HG02885 (cell line): ENCODE data around the gene NBL1.
"Not testable (repeated sequence)": the region's sequence is repeated elsewhere in the genome, so short reads cannot be mapped to it uniquely, and the experiment has no call there.

Experiments
- ATAC-seq: cut with Tn5 transposase; IDR thresholded peaks from one replicate; pipeline ENCODE4 v1.9.1; 2021; ENCODE audit warnings: mild to moderate bottlenecking; ENCODE audit not compliant: unreplicated experiment, poor library complexity

NBL1 gene

GRCh38 chr1:19621274-19621950 lies 22.7 kb upstream of the NBL1 start:
- no peak for ATAC-seq

DNA sequence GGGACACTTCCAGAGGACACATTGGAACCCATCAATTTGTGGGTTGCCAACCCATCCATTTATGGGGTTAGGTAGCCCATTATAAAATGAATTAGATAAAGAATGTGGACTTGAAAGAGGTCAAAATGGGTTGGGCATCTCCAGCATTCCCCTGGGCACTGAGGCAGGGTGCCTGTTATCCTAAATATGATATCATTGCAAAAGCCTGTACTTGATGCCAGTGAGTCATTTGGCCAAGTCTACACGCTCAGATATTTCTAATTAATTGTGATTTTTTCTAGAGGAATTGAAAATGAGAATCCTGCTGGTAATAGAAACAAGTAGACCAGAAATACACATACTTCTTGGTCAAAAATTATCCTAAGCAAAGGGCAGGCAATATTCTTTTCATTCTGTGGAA lies 21.9 kb upstream of the NBL1 start:
- ATAC-seq: no peak

DNA sequence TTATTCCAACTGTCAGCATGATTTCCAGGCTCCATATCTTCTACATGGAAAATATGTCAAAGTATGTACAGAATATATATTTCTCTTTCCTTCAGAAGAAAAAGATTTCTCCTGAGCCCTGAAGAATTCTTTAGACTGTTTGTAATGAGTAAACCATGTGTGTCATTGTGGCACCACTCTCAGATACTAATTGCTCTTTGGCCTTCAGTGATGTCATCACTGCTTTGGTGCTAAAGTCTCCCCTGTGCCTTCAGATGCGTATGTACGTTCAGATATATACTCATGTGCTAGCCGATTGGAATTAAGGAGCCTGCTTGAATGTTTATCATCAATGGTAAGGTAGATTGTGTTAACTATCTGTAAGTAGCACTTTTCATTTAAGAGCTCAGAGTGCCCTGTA lies 20.6 kb upstream of the NBL1 start:
- no peak for ATAC-seq

DNA sequence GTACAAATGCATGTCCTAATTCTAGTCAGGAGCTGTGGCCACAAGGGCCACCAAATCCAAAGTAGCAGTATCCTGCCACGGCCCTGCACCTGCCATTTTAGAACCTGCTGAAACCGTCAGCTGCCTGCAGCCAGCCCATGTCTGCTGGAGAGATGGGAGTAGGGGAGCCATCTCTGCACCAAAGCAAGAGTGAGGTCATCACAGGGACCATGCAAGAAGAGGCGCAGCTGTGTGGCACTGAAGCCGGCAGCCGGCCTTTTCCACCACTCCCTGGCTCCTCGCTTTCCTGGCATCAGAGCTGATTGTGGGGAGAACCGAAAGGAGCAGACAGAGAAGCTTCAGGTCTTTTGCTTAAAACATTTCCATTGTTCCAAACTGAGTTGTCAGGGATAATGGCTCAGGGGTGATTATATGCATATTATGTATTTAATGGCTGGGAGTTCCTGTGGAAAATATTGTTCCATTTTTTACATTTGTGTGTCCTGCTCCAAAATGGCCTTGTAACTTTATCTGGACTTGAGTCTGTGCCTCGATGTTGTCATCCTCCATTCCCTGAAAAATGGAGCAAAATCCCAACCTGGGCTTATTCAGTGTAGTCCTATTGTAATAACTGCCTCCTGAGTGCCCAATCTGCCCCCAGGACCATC lies 18.7 kb upstream of the NBL1 start:
- no peak for ATAC-seq

GRCh38 chr1:19628879-19629278 lies 15.2 kb upstream of the NBL1 start:
- no peak for ATAC-seq

- no peak for ATAC-seq
These were observed 14.8 kb upstream of the NBL1 start for GRCh38 chr1:19629357-19629756.

DNA sequence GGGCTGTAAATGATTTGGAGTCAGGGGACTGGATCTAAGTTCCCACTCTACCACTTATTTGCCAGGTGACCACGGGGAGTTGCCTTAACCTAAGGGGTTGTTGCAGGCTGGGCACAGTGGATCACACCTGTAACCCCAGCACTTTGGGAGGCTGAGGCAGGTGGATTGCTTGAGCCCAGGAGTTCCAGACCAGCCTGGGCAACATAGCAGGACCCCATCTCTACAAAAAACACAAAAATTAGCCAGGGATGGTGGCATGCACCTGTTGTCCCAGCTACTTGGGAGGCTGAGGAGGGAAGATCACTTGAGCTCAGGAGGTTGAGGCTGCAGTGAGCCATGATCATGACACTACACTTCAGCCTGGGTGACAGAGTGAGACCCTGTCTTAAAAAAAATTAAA lies 13.9 kb upstream of the NBL1 start:
- ATAC-seq: not testable (repeated sequence)

GRCh38 chr1:19630720-19631395 lies 13.3 kb upstream of the NBL1 start:
- no peak for ATAC-seq

- ATAC-seq: no peak
These were observed 11.9 kb upstream of the NBL1 start for GRCh38 chr1:19632211-19632610.

DNA sequence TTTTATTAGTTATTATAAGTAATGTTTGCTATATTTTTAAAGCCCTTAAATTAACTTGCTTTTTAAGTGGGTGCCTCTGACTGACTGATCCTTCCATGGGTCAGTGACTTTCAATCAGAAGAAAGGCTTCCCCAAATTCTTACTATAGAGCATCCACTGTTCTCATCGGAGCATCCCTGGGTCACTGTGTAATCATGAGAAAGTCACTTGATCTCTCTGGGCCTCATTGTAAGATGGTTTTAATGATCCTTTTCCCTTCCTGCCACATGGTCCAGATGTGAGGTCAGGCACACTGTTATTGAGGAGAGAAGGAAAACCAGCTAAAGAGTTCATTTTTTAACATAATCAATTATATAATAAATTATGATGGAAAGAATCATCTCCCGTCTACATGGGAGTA lies 11.0 kb upstream of the NBL1 start:
- no peak for ATAC-seq

- ATAC-seq: not testable (repeated sequence)
These were observed 9.0 kb upstream of the NBL1 start for GRCh38 chr1:19635064-19635463.

- ATAC-seq: no peak
These were observed 8.5 kb upstream of the NBL1 start for GRCh38 chr1:19635646-19636045.

GRCh38 chr1:19636065-19636464 lies 8.0 kb upstream of the NBL1 start:
- ATAC-seq: no peak

GRCh38 chr1:19636749-19637148 lies 7.4 kb upstream of the NBL1 start:
- not testable (repeated sequence) for ATAC-seq

GRCh38 chr1:19637606-19638005 lies 6.5 kb upstream of the NBL1 start:
- ATAC-seq: no peak

GRCh38 chr1:19639228-19639627 lies 4.9 kb upstream of the NBL1 start:
- ATAC-seq: not testable (repeated sequence)

- ATAC-seq: no peak
These were observed 4.1 kb upstream of the NBL1 start for GRCh38 chr1:19639999-19640362.

- no peak for ATAC-seq
These were observed 3.5 kb upstream of the NBL1 start for GRCh38 chr1:19640363-19641316.

DNA sequence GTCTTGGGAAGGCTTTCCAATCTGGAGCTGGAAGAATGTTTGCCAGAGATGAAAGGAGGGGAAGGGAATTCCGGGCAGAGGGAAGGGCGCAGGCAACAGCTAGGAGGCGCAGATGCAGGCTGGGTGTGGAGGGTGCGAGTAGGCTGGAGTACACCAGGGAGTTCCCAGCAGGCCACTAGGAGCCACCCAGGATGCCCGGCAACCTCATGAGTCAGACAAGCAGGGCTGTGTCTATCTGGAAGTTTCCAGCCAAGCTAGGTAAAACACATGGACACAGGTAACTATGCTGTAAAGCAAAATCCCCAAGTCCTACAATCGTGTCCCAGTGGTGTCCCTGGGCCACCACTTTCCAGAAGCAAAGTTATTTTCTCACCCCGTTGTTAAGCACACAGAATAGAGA lies 990 bp upstream of the NBL1 start:
- no peak for ATAC-seq

GRCh38 chr1:19644395-19644680 lies 227 bp downstream of the NBL1 start:
- peak; percentile 27 for ATAC-seq
